Osteoblast (primary cell): Measurements from ENCODE around the gene PLBD2. TPM values are rescaled to one million over a fixed set of nuclear protein-coding genes. Genes with fewer than 3 reads are reported as not detected.

Experiments
- DNase-seq: peaks from one replicate; pipeline ENCODE4 v3.0.0; 2011; ENCODE audit warnings: low spot score, mixed read lengths; ENCODE audit not compliant: insufficient read length; ENCODE audit errors: missing footprints
- H2AFZ ChIP-seq: 2 replicates; pipeline ENCODE4 v1.6.0; 2011; ENCODE audit warnings: mild to moderate bottlenecking, low read length
- H3K27ac ChIP-seq: 2 replicates; pipeline ENCODE4 v1.5.1; 2011; ENCODE audit warnings: mild to moderate bottlenecking, low read depth, low read length, moderate library complexity
- H3K27me3 ChIP-seq: 2 replicates; pipeline ENCODE4 v1.6.0; 2012; ENCODE audit warnings: mild to moderate bottlenecking, control low read depth, inconsistent platforms, low read length, moderate library complexity; ENCODE audit not compliant: insufficient read depth
- H3K36me3 ChIP-seq: 2 replicates; pipeline ENCODE4 v1.5.1; 2011; ENCODE audit warnings: mild to moderate bottlenecking, low read length, control low read depth, moderate library complexity; ENCODE audit not compliant: insufficient read depth
- H3K4me1 ChIP-seq: 2 replicates; pipeline ENCODE4 v1.5.1; 2011; ENCODE audit warnings: mild to moderate bottlenecking, low read length, control low read depth, moderate library complexity; ENCODE audit not compliant: insufficient read depth
- H3K4me2 ChIP-seq: 2 replicates; pipeline ENCODE4 v1.6.0; 2011; ENCODE audit warnings: mild to moderate bottlenecking, low read length; ENCODE audit not compliant: insufficient read depth
- H3K4me3 ChIP-seq: fragments of 200-600 bp; sonication (generic); 3 replicates; pipeline ENCODE4 v1.5.1; 2012; ENCODE audit warnings: mild to moderate bottlenecking, low read length, inconsistent platforms; ENCODE audit not compliant: insufficient read depth
- H3K79me2 ChIP-seq: 2 replicates; pipeline ENCODE4 v1.6.0; 2012; ENCODE audit warnings: mild to moderate bottlenecking, low read length, control low read depth, inconsistent platforms; ENCODE audit not compliant: insufficient read depth
- H3K9me3 ChIP-seq: 2 replicates; pipeline ENCODE4 v1.5.1; 2011; ENCODE audit warnings: low read depth, low read length, control low read depth
- H4K20me1 ChIP-seq: 2 replicates; pipeline ENCODE4 v1.6.0; 2012; ENCODE audit warnings: mild to moderate bottlenecking, low read length, control low read depth; ENCODE audit not compliant: insufficient read depth
- CTCF ChIP-seq: IDR thresholded peaks from 2 replicates; pipeline ENCODE4 v1.5.1; 2011; ENCODE audit warnings: mild to moderate bottlenecking, low read depth, low read length, moderate library complexity; ENCODE audit errors: extremely low read depth
- total RNA-seq: library from RNA; depleted of rRNA; stranded (reverse); fragments of >200 nt; gene quantifications from 2 replicates; pipeline ENCODE4 v1.2.3, GENCODE V29; 2012

Gene PLBD2
- total RNA-seq, 1 donor: 69.1 TPM

- H4K20me1 ChIP-seq: no peaks in the 10 kb centered on the region
- no peaks in the 10 kb centered on the region for H3K36me3 ChIP-seq
- no peaks in the 10 kb centered on the region for H3K9me3 ChIP-seq
- H3K27ac ChIP-seq: no peak overlapping the region
- H3K4me1 ChIP-seq: no peaks in the 10 kb centered on the region
- DNase-seq: no peak
- no peak overlapping the region for H2AFZ ChIP-seq
- no peaks in the 10 kb centered on the region for H3K27me3 ChIP-seq
- H3K4me3 ChIP-seq: no peak overlapping the region
- no peak overlapping the region for H3K4me2 ChIP-seq
- TF ChIP-seq CTCF: no peak
- no peaks in the 10 kb centered on the region for H3K79me2 ChIP-seq
Observed at GRCh38 chr12:113345318-113345717, 13.1 kb upstream of the PLBD2 start.

GRCh38 chr12:113346353-113346752 is 12.0 kb upstream of the PLBD2 start:
- H2AFZ ChIP-seq: no peak overlapping the region
- DNase-seq: peak; percentile 54
- H3K4me1 ChIP-seq: no peaks in the 10 kb centered on the region
- no peaks in the 10 kb centered on the region for H3K27me3 ChIP-seq
- H3K79me2 ChIP-seq: no peaks in the 10 kb centered on the region
- no peak overlapping the region for H3K4me3 ChIP-seq
- no peak overlapping the region for H3K4me2 ChIP-seq
- no peaks in the 10 kb centered on the region for H3K9me3 ChIP-seq
- H3K27ac ChIP-seq: no peak overlapping the region
- no peak for TF ChIP-seq CTCF
- no peaks in the 10 kb centered on the region for H3K36me3 ChIP-seq
- H4K20me1 ChIP-seq: no peaks in the 10 kb centered on the region

- Histone ChIP-seq H3K27me3 (no peaks in the 10 kb centered on the region), H3K27ac (no peak overlapping the region), H4K20me1 (no peaks in the 10 kb centered on the region), H2AFZ (no peak overlapping the region), H3K9me3 (no peaks in the 10 kb centered on the region), H3K4me2 (no peak overlapping the region), H3K36me3 (no peaks in the 10 kb centered on the region), H3K4me3 (no peak overlapping the region), H3K4me1 (no peaks in the 10 kb centered on the region), H3K79me2 (no peaks in the 10 kb centered on the region)
- DNase-seq: no peak
- no peak for TF ChIP-seq CTCF
Observed at GRCh38 chr12:113347107-113347506, 11.3 kb upstream of the PLBD2 start.

GRCh38 chr12:113347892-113348291 is 10.5 kb upstream of the PLBD2 start:
- H3K27me3 ChIP-seq: no peaks in the 10 kb centered on the region
- DNase-seq: no peak
- no peaks in the 10 kb centered on the region for H3K79me2 ChIP-seq
- no peak overlapping the region for H3K27ac ChIP-seq
- TF ChIP-seq CTCF: no peak
- no peaks in the 10 kb centered on the region for H3K36me3 ChIP-seq
- H4K20me1 ChIP-seq: no peaks in the 10 kb centered on the region
- H3K4me1 ChIP-seq: no peaks in the 10 kb centered on the region
- no peaks in the 10 kb centered on the region for H3K9me3 ChIP-seq
- no peak overlapping the region for H3K4me2 ChIP-seq
- H3K4me3 ChIP-seq: no peak overlapping the region
- H2AFZ ChIP-seq: no peak overlapping the region
